Stimulated activated CD8-positive, alpha-beta memory T cell treated with anti-CD3 and anti-CD28 coated beads, Interleukin-7, amount 100 ng/mL, for 1 hour (primary cell): ENCODE results near the gene POLR2C.

Source experiments
- DNase-seq, 2 donors: peaks; one replicate each; pipeline ENCODE4 v3.0.0-alpha.2; 2020; ENCODE audit warnings: low read depth in 2 of 2

POLR2C gene

DNA sequence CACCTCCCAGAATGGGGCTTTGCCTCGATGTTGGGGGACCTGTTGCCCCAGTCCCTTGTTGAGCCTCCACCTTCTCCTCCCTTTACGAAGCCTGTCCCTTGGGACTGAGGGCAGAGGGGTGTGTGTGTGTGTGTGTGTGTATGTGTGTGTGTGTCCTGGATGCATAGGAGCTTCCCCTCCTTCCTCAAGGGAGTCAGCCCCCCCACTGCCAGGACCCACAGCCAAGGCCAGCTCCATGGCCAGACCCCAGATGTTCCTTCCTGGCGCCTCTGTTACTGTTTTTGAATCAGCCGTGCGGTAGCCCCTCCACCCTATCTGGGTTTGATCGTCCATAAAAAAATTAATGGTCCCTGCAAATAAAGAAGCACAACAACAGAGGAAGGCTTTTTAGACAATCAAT, 41.5 kb downstream of the POLR2C start:
- no peak for DNase-seq

DNA sequence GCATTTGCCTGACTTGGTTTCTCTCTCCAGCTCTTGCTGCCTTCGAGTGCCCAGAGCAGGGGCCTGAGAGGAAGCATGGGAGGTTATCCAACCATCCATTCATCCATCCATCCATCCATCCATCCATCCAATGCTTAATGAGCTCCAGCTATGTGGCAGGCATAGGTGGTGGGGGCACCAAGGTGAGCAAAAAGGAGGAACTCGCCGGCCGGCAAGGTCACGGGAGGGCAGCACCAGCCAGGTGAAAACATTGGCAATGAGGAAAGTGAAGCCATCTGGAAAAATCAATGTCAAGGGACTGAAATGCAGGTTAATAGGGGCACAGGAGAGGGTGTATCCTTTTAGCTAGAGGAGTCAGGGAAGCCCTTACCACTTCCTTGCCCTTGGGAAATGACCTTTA, 42.0 kb downstream of the POLR2C start:
- DNase-seq: no peak

DNA sequence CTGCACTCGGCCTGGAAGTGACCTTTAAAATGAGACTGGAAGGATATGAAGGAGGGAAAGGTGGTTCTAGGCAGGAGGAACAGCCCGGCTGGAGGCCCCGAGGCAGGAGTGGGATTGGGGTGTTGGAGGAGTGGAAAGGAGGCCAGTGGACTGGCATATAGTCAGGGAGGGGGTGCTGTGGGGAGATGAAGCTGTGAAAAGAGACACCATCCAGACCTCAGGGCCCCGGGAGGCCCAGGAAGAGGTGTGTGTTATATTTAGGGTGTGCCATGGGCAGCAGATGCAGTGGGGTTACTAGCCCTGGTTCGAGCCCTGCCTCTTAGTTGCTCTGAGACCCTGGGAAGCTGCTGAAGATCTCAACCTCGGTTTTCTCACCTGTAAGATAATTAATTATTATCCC, 42.7 kb downstream of the POLR2C start:
- DNase-seq: no peak

DNA sequence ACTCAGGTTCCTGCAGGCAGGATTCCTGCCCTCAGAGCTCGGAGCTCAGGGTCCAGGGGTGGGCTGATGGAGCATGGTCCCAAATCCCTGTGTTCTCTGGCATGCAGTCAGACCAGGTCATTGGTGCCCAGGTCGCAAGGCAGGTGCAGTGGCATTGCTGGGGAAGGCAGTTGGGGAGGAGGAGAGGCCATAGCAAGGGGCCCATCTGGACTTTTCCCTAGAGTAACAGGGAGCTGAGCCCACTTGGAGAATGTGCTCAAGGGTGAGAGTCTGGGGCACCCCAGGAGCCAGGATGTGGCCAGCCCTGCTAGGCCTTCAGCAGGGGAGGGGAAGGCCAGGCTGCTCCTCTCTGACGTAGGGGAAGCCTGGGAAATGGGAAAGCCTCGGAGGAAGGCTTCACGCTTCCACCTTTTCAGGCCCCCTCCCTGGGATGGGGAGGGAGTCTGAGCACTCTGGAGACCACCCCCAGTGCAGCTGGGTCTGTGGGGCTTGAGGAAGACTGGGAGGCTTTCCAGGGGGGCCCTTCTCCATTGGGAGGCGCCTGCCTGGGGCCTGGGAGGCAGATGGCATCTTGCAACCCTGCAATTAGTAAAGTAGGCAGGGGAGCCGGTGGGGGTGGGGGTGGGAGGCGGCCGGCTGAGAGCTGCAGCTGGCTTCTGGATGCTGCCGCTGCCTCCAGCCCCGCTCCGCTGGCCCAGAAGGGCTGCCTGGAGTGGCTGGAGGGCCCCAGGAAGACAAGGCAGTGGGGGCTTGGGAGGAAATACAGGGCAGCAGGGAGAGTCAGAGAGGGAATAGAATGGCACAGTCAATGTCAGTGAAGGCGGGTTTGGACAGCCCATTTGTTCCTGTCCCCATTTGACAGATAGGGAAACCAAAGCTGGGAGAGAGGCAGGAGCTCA, 44.9 kb downstream of the POLR2C start:
- DNase-seq: no peak

DNA sequence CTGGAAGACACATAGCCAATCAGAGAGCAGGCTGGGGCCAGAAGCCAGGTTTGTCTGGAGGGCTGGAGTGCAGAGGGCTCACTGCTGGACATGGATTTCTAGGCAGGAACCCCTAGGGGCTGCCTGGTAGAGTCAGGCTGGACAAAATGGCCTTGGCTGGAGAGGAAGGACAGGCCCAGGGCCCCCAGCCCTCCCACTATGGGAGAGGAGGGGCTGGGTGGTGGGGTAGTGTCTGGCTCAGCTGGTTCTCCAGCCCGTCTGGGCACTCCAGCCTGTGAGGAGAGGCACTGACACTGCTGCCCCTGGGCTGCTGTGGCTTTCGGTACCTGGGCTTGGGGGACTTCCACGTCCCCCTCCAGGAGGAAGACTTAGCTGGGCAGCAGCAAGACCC, 45.6 kb downstream of the POLR2C start:
- no peak for DNase-seq

DNA sequence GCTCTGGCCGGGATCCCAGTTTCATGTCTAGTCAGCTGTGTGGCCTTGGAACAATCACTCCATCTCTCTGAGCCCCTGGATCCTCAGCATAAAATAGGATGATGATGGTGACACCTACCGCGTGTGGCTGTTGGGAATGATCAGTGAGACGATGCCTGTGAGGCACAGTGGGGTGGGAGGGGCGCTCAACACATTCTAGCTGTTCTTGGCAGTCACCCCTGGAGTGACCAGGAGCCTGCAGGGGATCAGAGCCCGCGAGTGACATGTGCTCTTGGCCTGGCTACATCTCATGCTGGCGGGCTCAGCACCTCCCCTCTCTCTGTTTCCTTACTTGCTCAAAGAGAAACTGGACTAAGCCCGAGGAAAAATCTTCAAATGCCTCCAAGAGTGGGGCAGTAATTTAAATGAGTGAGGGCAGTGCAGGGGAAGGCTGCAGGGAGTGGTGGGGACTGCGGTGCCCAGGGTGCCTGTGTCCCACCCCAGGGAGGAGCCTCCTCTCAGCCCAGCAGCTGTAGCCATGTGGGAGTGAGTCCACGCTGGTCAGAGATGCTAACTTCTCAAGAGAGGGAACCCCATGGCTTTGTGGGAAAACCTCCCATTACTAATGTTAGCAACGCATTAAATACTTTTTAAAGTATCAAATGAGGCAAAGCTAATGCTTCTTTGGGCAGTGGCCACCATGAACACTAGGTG, 46.9 kb downstream of the POLR2C start:
- no peak for DNase-seq

DNA sequence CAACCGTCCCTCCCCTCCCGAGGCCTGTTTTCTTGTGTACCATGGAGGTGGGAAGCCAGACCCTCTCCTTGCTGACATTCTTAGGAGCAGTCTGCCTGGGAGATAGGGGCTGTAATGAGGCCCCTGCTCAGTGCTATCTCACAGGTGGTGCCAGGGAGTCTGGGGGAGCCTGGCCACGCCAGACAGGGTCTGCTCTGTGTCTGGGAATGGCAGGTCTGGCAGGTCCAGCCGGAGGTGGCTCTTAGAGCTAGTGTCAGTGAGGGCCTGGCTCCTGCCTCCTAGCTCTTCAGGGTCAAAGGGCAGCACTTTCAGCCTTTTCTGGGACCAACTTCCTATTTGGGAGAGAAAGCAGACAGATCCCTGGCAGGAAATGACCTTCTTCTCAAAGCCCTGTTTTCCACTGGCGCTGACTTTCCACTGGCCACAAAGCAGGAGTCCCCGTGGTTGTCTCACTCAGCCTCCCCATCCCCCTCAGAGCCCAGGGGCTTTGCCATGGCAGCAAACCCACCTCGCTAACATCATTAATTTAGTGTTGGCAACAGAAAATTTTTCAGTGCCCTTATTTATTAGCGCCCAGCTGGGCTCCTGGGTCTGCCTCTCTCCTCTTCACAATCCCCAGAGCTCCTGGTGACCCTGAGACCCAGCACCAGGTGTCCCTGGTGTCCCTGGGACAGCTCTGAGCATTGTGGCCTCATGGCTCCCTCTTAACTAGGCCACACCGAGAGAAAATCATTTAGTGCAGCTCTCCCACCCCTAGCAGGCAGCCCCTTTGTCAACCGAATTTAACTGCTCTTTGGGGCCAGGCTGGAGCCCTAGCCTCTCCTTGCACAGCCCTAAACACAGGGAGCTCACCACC, 47.8 kb downstream of the POLR2C start:
- no peak for DNase-seq

DNA sequence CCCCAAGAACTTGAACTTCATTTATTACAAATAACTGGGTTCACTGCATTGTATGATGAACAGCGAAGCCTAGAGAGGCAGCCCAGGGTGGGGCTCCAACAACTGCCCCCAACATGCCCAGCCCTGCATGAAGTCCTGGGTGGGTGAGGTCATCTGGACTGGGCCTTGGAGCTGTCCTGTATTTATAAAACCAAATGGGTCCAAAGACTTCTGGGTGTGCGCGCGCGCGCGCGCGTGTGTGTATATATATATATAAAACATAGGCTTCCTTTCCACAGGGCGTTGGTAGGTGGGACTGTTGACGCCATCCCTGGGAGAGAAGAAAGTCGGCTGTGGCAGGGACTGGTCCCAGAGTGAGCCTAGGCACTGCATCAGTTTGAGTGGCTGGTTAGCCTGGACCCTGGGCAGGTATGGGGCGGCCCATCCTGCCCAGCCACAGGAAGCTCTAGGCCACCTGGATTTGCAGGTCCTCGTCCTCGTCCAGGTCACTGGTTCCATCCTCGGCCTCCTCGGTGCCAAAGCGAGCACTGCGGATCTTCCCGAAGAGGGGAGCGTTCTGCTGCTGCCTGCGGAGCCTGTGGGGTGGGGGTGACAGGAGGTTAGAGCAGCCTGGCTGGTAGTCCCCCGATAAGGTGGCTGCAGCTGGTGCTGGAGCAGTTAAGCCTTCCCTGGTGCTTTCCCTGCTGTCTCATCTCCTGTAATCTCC, 50.0 kb downstream of the POLR2C start:
- no peak for DNase-seq

DNA sequence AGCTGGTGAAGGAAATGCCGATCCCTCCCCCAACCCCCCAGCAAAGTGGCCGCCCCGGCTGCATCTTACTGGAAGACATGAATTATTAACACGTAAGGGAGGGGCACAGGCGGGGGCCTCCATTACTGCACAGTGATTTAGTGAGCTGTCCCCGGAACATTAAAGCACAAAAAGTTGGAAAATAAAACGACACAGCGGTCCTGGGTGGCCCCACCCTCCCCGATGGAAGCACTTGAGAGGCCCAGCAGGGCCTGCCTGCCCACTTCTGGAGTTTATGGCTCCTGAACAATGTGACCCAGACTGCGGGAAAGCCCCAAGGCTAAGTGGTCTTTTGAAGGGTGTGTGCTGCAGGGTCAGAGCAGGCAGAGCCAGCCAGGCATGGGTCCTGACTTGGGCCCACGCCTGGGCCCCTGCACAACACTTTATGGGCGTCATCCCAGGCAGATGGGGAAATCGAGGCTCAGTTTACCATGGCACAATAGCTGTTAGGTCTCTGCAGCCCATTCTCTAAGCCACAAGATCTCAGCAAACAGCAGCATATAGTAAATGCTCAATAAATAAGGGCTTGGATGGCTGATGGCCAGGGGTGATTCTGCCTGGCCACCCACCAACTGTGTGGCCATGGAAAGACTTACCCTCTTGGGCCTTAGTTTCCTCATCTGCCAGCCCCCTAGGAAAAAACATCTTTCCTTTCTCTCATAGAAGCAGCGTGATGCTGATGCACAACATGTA, 51.1 kb downstream of the POLR2C start:
- DNase-seq: no peak

DNA sequence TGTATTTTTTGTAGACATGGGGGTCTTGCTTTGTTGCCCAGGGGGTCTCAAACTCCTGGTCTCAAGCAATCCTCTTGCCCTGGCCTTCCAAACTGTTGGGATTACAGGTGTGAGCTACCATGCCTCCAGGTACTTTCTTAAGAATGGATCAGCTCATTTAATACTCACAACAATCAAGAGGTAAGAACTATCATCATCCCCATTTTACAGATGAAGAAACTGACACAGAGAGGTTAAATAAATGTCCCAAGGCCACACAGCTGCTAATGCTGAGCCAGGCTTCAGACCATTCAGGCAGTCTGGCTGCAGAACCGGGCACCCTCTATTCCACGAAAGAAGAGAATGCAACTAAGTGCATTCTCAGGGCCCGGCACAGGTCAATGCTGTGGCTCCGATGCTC, 51.9 kb downstream of the POLR2C start:
- DNase-seq: no peak

DNA sequence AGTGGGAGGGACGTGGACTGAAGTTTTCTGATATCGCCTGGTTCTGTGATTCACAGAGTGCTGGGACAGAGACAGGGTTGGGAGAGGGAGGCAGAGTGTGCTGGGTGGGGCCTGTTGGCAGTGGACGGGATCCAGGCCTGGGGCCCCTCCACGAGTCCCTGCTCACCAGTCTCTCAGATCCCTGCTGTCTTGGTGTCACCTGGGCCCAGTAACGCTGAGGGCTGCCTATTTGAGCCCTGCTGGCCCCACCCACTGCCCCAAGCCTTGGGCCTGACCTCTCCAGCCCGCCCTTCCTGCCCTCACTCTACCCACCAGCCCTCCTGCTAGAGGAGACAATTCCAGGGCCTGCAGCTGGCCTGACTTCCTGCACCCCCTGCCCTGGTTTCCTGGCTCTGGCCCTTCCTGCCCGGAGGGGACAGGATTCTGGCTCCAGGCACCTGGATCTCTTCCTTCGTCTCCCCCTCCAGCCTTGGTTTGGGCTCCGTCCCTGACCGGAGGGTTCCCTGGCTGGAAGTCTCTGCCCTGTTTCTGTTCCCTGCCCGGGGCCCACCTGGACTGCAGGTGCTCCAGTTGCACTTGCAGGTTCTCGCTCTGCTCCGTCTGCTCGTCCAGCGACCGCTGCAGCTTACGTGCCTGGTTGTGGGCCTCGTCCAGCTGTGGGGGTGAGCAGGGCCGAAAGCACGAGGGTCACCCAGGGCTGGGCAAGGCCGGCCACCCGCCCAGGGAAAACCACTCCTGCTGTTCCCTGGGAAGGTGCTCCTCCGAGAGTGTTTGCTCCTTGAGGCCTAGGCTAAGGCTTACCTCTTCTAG, 52.5 kb downstream of the POLR2C start:
- no peak for DNase-seq

DNA sequence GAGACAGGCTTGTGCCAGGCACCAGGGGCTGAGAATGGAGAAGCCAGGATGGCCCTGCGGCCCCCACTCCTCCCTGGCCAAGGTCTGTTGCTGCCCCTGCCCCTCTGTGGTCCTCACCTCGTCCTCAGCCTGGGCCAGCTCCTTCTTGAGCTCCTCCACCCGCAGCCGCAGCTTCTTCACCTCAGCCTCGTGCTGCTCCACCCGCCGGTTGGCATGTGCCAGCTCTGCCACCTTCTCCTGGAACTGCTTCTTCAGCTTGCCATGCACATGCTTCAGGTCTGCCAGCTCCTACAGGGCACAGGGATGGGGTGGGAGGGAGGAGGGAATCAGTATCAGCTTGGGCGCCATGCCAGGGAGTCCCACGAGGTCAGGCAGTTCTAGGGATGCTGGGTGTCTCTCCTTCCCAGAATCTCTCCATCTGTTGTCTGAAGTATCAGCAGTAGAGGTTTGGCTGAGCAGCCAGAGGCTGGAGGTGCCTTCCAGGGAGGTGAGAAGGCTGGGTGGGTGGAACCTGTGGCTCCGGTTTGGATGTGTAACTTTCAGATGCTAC, 53.8 kb downstream of the POLR2C start:
- no peak for DNase-seq

DNA sequence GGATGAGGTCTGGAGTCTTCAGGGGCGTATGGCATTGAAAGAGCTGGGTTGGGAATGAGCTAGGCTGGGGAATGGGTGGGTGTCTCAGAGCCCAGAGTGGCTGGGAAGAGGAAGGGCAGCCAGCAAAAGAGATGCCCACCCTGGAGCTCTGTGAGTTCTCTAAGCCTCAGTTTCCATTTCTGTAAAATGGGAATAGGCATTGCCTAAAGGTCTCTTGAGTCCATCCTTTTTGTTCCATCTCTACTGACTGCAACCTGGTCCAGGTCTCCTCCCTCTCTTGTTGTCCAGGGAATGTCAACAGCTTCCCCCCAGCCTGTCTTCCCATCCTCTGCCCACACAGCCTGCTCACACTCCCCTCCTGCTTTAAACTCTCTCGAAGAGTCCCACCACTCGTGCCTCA, 54.3 kb downstream of the POLR2C start:
- no peak for DNase-seq

DNA sequence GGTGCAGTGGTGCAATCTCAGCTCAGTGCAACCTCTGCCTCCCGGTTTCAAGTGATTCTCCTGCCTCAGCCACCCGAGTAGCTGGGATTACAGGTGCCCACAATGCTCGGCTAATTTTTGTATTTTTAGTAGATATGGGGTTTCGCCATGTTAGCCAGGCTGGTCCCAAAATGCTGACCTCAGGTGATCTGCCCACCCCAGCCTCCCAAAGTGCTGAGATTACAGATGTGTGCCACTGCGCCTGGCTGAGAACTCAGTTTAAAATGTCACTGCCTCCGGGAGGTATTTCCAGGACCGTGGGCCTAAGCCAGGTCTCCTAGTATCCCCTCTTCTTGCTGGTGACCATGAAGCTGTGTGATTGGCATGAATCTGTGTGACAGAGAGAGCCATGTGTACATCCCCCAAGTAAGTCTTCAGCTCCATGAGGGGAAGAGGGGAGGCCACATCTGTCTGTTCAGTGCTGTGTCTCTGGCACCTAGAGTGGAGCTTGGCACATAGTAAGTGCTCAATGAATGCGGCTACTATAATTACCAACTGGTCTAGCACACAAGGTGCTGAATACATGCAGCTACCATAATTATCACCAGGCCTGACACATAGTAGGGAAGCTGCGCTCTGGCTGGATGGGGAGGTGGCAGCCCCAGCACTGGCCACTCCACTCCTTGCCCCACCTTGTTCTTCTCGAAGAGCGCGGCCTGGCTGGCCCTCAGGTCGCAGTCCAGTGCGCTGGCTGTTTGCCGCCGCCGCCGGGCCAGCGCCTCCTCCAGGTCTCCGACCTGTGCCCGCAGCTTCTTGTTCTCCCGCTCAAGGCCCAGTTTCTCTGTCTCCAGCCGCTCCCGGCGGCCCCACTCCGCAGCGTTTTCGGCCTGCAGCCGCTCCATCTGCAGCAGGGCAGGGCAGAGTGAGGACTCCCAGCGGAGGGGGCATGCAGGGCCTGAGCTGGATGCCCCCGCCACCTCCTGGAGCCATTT, 55.2 kb downstream of the POLR2C start:
- DNase-seq: no peak

DNA sequence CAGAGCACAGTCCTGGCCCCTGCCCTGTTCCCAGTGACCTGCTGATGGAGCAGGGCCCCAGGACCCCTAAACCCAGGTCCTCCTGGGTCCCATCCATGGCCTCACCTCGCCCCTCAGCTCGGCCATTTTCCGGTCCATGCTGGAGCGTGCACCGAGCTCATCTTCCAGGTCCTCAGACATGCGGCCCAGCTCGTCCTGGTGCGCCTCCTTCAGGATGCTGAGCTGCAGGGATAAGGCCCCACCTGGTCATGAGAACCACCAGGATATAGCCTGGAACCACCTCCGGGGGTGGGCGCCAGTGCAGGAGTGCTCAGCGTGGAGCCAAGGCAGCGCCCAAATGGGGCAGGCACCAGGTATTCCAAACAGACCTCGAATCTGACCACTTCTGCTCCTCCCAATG, 56.0 kb downstream of the POLR2C start:
- no peak for DNase-seq

DNA sequence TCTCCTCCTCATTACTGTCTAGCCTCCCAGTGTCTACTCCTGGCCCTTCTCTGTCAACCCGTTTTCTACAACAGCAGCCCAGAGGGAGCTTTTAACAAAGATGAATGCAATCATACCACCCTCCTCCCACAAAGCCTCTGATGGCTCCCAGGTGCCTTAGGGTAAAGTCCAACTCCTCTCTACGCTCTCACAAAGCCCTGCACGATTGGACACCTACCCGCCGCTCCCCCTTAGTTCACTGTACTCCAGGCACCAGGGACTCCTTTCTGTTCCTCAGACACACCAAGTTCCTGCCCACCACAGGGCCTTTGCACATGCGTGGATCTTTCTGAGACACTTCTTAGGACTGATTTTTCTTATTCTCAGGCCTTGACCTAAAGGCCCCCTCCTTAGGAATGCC, 56.4 kb downstream of the POLR2C start:
- no peak for DNase-seq

DNA sequence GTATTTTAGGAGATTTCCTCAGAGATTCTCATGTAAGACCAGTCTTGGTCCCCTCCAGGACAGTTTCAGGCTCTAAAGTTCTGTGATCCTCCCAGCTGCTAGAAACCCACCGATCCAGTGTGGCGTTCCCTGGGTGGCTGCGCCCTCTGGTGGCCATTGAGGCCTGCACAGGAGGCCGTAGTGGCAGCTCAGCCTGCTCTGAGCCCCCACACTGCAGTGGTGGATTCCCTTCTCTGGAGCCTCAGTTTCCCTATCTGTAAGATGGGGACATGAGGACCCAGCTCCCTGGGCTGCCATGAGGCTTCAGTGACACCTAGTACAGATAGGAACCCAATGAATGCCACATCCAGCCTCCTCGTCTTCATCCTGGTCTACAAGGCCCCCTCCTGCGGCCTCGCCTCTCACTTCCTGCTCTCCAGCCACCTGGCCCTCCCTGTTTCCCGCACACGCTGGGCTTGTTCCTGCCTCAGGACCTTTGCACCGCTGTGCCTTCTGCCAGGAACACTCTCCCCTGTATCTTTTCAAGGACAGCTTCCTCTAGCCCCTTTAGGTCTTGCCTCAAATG, 57.4 kb downstream of the POLR2C start:
- DNase-seq: peak; percentile 64 to 73
